Left lung (tissue), 10 donors: ENCODE measurements around the gene GALK1. TPM values are rescaled to one million over a fixed set of nuclear protein-coding genes. Genes with fewer than 3 reads are reported as not detected.

Experiments
- ATAC-seq: fragments of 200-7000 bp; cut with Tn5 transposase; one replicate; pipeline ENCODE4 v1.9.1; 2020; ENCODE audit warnings: moderate library complexity
- DNase-seq, 4 donors: peaks; one replicate each; pipeline ENCODE4 v3.0.0-alpha.2; 2013 to 2020
- H3K27ac ChIP-seq, 2 donors: fragments of 200-600 bp; sonication (generic) in 1 of 2; one replicate each; pipeline versions ENCODE4 v1.5.0 to v1.8.0; 2020 to 2021
- H3K27me3 ChIP-seq, 2 donors: fragments of 200-600 bp; sonication (generic) in 1 of 2; one replicate each; pipeline versions ENCODE4 v1.5.0 to v1.8.0; 2020 to 2021
- H3K36me3 ChIP-seq, 2 donors: fragments of 200-600 bp; sonication (generic) in 1 of 2; one replicate each; pipeline versions ENCODE4 v1.5.0 to v1.8.0; 2020 to 2021
- H3K4me1 ChIP-seq, 2 donors: fragments of 200-600 bp; one replicate each; pipeline ENCODE4 v1.8.0; 2021
- H3K4me3 ChIP-seq, 2 donors: fragments of 200-600 bp; sonication (generic) in 1 of 2; one replicate each; pipeline versions ENCODE4 v1.5.0 to v1.8.0; 2020 to 2021; ENCODE audit warnings: mild to moderate bottlenecking in 1 of 2
- H3K9me3 ChIP-seq, 2 donors: fragments of 200-600 bp; sonication (generic) in 1 of 2; one replicate each; pipeline versions ENCODE4 v1.5.0 to v1.8.0; 2020 to 2021
- intact Hi-C, 2 donors: fragments of 100-400 bp; cut with DNase I; formaldehyde crosslinking; loops; one replicate each; pipeline versions ENCODE4 v1.11.2 to v1.14.2; 2022
- polyA plus RNA-seq, 6 donors: library from polyadenylated mRNA; unstranded; fragments of 120-200 nt; gene quantifications; one replicate each; pipeline ENCODE4 v1.2.1, GENCODE V29; 2013; ENCODE audit not compliant: insufficient read length in 6 of 6
- total RNA-seq, 2 donors: library from RNA; stranded (reverse); fragmentation: NEBNext Ultra II Directional; extraction: Animal tissue kit (Norgen Biotek cat#: 25700); gene quantifications; one replicate each; pipeline ENCODE4 v1.2.1, GENCODE V29; 2021
- TF ChIP-seq, protein P1 (sequence below), 2 donors: fragments of 200-600 bp; sonication (generic) in 1 of 2; IDR thresholded peaks; one replicate each; pipeline versions ENCODE4 v1.5.0 to v1.8.0; 2021; ENCODE audit warnings: antibody characterized with exemption in 2 of 2
- donor health status: DM: no; HTN: yes; CAD: no.
- donor health status: DM: no; HTN: no; CAD: no.

GALK1 gene
- total and polyA plus RNA-seq, 8 donors: 10.3 to 39.6 (median 16.4) TPM

DNA sequence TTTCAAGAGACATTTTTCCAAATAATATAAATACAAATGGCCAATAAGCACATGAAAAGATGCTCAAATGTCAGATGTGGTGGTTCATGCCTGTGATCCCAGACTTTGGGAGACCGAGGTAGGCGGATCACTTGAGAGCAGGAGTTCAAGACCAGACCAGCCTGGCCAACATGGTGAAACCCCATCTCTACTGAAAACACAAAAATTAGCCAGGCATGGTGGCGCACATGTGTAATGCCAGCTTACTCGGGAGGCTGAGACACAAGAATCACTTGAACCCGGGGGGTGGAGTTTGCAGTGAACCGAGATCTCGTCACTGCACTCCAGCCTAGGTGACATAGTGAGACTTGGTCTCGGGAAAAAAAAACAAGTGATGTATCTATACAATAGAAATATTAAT is 2.9 kb upstream of the GALK1 start:
- ATAC-seq (no peak), DNase-seq (no peak)
- Histone ChIP-seq H3K27me3 (no peaks in the 10 kb centered on the region), H3K27ac (no peak overlapping the region), H3K4me3 (no peak overlapping the region), H3K9me3 (no peaks in the 10 kb centered on the region), H3K36me3 (no peaks in the 10 kb centered on the region), H3K4me1 (peaks cover 9 to 32% of the 10 kb centered on the region in 2 donors)
- TF ChIP-seq, protein P1, sequence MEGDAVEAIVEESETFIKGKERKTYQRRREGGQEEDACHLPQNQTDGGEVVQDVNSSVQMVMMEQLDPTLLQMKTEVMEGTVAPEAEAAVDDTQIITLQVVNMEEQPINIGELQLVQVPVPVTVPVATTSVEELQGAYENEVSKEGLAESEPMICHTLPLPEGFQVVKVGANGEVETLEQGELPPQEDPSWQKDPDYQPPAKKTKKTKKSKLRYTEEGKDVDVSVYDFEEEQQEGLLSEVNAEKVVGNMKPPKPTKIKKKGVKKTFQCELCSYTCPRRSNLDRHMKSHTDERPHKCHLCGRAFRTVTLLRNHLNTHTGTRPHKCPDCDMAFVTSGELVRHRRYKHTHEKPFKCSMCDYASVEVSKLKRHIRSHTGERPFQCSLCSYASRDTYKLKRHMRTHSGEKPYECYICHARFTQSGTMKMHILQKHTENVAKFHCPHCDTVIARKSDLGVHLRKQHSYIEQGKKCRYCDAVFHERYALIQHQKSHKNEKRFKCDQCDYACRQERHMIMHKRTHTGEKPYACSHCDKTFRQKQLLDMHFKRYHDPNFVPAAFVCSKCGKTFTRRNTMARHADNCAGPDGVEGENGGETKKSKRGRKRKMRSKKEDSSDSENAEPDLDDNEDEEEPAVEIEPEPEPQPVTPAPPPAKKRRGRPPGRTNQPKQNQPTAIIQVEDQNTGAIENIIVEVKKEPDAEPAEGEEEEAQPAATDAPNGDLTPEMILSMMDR (IDR thresholded peaks at IDR 0.05): no peak
- intact Hi-C loops: no loop called here

DNA sequence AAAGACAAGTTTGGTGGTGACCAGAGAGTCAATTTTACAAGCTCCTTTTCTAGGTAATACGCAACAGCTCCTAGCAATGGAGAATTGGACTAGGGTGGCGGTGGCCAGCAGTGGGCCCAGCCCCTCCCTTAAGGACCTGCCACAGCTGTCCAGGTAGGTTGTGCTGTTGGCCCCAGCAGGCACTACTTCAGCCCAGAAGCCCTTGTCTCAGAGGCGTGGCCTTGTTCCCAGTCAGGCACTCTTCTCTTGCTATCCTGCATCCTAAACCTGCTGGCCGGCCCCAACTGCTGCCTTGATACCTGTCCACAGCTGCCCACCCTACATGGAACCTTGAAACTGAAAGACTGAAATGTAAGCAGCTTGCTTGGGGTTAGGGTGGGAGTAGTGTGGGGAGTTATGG is 989 bp upstream of the GALK1 start:
- Histone ChIP-seq H3K9me3 (no peaks in the 10 kb centered on the region), H3K36me3 (no peaks in the 10 kb centered on the region), H3K27ac (peak overlapping the region; percentile 85 to 93), H3K27me3 (no peaks in the 10 kb centered on the region), H3K4me1 (peaks cover 9 to 32% of the 10 kb centered on the region in 2 donors), H3K4me3 (no peak overlapping the region)
- TF ChIP-seq, protein P1 (IDR thresholded peaks at IDR 0.05): no peak
- DNase-seq (peak in 1 of 4 donors; percentile 74), ATAC-seq (peak; percentile 54)
- intact Hi-C loops: no loop called here

DNA sequence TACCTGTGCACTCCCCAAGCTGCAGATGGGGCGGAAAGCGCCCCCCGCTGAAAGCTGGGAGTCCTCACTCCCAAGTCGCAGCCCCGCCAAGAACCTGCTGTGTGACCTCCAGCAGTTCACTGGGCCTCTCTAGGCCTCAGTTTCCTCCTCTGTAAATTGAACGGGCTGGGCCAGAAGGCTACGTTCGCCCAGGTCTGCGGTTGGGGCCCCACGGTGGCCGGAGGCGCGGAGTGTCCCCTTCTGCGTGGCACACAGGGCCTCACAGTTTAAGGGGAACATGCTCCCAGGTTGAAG is 628 bp downstream of the GALK1 start:
- DNase-seq: no peak
- TF ChIP-seq, protein P1 (IDR thresholded peaks at IDR 0.05): peak in 1 of 2 donors; percentile 72
- Histone ChIP-seq H3K4me1 (peaks cover 9 to 29% of the 10 kb centered on the region in 2 donors), H3K27me3 (no peaks in the 10 kb centered on the region), H3K36me3 (peaks cover 0 to 3% of the 10 kb centered on the region in 2 donors), H3K4me3 (peak overlapping the region; percentile 84 to 91), H3K27ac (peak overlapping the region; percentile 85 to 93), H3K9me3 (no peaks in the 10 kb centered on the region)
- ATAC-seq: no peak
- intact Hi-C loops: no loop called here

DNA sequence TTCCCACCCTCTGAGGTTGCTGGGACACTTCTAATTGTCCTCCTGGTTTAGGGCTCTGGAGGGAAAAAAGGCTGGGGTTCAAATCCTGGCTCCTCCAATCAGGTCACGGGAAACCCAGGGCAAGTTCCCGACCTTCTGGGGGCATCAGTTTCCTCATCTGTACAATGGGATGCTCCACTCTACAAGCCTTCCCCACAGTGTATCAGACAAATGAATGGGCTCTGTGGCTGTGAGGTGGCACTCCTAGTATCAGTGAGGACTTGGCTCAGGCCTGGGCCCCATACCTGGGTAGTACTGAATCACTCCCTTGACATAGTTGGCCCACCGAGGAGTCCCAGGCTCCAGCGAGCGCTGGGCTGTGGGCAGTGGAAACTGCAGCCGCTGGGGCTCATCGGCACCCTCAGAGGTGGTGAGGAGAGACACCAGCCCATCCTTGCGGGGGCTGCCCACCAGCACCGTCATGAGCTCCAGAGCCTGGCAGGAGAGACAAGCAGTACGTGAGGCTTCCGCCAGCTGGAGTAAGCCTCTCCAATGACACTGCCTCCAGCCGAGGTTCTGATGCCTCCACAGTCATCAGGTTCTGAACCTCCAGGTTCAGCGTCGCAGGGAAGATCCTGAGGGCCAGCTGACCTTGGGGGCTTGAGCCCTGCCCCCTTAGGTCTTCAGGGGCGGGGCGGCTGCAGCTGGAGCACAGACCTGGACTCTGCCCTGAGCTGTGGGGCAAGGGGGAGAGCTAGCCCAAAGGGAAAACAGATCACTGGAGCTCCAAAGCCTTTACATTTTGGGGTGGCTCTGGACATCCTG is 1.2 kb downstream of the GALK1 start:
- Histone ChIP-seq H3K4me1 (peaks cover 9 to 28% of the 10 kb centered on the region in 2 donors), H3K4me3 (peak overlapping the region; percentile 84 to 91), H3K36me3 (peaks cover 0 to 5% of the 10 kb centered on the region in 2 donors), H3K27ac (peak overlapping the region; percentile 85 to 93), H3K9me3 (no peaks in the 10 kb centered on the region), H3K27me3 (no peaks in the 10 kb centered on the region)
- intact Hi-C loops: no loop called here
- peak in 1 of 4 donors; percentile 66 for DNase-seq
- TF ChIP-seq, protein P1 (IDR thresholded peaks at IDR 0.05): no peak
- ATAC-seq: no peak

DNA sequence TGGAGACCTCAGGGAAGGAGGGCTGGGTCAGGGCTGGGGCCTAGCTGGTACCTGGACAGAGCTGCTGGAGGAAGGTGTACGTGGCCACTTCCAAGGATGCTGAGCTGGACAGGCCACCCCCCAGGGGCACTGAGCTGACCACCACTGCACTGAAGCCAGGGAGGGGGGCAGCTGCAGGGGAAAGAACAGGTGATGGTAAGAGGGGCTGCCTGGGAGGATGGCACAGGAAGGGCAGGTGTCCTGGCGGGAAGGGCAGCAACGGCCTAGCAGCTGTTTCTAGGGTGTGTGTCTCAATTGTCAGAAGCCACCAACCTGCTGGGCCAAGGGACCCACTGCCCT is 1.8 kb downstream of the GALK1 start:
- intact Hi-C loops: no loop called here
- H3K4me3 ChIP-seq: no peak overlapping the region
- ATAC-seq: no peak

More for the DNA sequence above, 1.8 kb downstream of the GALK1 start:
- TF ChIP-seq, protein P1 (IDR thresholded peaks at IDR 0.05): no peak
- H3K36me3 ChIP-seq: peaks cover 0 to 11% of the 10 kb centered on the region in 2 donors
- H3K9me3 ChIP-seq: no peaks in the 10 kb centered on the region
- peaks cover 9 to 28% of the 10 kb centered on the region in 2 donors for H3K4me1 ChIP-seq
- H3K27ac ChIP-seq: no peak overlapping the region
- H3K27me3 ChIP-seq: no peaks in the 10 kb centered on the region
- DNase-seq: peak in 1 of 4 donors; percentile 44
